GM23248 (cell line): ENCODE data around the gene BSG.

Source experiments
- EZH2 ChIP-seq: fragments of 200-600 bp; sonication (generic); IDR thresholded peaks from 2 replicates; pipeline ENCODE4 v1.6.1; 2018; ENCODE audit warnings: antibody characterized with exemption, mild to moderate bottlenecking; ENCODE audit not compliant: insufficient read depth, poor library complexity, severe bottlenecking
- EZH2phosphoT487 ChIP-seq: fragments of 200-600 bp; sonication (generic); IDR thresholded peaks from 2 replicates; pipeline ENCODE4 v1.6.1; 2018; ENCODE audit warnings: antibody characterized with exemption, moderate library complexity, mild to moderate bottlenecking, low read depth; ENCODE audit not compliant: insufficient read depth

DNA sequence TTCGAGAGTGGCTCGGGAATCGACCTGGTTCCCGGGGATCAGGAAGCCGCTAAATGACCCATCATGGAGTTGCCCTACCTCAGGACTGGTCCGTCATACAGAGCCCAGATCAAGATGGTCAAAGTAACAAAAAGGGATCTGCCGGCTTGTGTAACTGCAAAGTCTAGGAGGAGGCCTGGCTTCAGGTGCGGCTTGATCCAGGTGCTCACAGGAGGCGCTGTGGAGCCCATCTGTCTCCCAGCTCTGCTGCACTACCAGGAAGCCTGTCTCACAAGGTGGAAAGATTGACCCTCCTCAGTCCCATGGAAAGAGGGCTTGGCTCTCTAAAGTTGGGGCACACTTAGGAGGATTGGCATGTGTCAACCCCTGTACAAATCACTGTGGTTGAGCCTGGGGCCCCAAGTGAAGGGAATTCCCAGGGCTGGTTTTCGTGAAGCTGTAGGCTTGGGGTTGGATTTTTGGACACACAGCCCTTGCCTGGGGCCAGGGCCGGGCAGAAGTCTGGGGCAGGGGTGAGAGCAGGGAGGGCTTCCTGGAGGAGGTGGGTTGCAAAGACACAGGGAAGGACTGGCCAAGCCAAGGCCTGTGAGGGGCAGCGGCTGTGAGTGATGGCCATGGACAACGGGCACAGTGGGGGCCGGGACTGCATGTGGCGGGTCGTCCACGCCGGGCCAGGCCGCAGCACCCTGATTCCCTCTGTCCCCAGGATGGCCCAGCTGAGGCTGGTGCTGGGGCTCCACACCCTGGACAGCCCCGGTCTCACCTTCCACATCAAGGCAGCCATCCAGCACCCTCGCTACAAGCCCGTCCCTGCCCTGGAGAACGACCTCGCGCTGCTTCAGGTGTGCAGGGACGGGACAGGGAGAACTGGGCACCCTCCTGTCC lies 24.3 kb upstream of the BSG start:
- TF ChIP-seq EZH2 (no peak), EZH2phosphoT487 (no peak)
